ENCODE data around the gene MPEG1. TPM values are rescaled to one million over a fixed set of nuclear protein-coding genes. Genes with fewer than 3 reads are reported as not detected.

Gene MPEG1
- total and polyA plus RNA-seq, 9 donors, result 1.8 to 28.5 (median 3.9) TPM

- WGBS, 3 donors, result 84 to 91% (median 90%) methylated on average over 3 of the region's 3 CpGs
- Histone ChIP-seq H3K9me3 (no peaks in the 10 kb centered on the region), H3K4me1 (ENCODE audit: insufficient read depth) (peaks cover 6% of the 10 kb centered on the region), H3K36me3 (no peaks in the 10 kb centered on the region), H3K27ac (no peak overlapping the region), H3K4me3 (no peak overlapping the region), H3K27me3 (no peaks in the 10 kb centered on the region)
- peak in 1 of 3 donors; percentile 11 for TF ChIP-seq CTCF (IDR thresholded peaks at IDR 0.05)
- no peak for TF ChIP-seq EP300 (IDR thresholded peaks at IDR 0.05)
- intact Hi-C loops (cut with DNase I), result loop anchor here in 1 of 4 donors (10.0 kb wide), 1 partner anchor 83 kb away; no protein-coding TSS in a partner anchor
- no peak for DNase-seq
Observed at GRCh38 chr11:59201353-59201752, 11.4 kb downstream of the MPEG1 start.

DNA sequence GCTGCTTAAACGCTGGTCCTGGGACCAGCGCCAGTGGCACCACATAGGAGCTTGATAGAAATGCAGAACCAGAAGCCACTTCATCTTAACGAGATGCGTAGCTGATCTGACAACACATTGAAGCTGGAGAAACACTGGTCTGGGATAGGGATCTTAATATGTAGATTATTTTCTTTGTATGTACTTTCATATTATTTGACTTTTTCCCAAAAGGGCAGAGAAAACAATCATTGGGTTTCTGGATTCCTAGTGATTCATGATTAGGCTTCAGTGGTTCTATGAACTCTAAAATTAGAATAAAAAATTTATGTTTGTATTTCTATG, 12.3 kb downstream of the MPEG1 start:
- H3K27ac ChIP-seq, result no peak overlapping the region
- TF ChIP-seq EP300 (IDR thresholded peaks at IDR 0.05), result no peak
- TF ChIP-seq CTCF (IDR thresholded peaks at IDR 0.05), result no peak
- TF ChIP-seq POLR2A (IDR thresholded peaks at IDR 0.05), result no peak
- no peak overlapping the region for H3K4me3 ChIP-seq
- no peaks in the 10 kb centered on the region for H3K27me3 ChIP-seq
- intact Hi-C loops (cut with DNase I), result loop anchor here in 1 of 4 donors (10.0 kb wide), 1 partner anchor 84 kb away; no protein-coding TSS in a partner anchor
- no peaks in the 10 kb centered on the region for H3K9me3 ChIP-seq
- DNase-seq, result no peak
- 62 to 67% (median 63%) methylated on average over 4 of the region's 4 CpGs for WGBS, 3 donors
- H3K4me1 ChIP-seq (ENCODE audit: insufficient read depth), result peaks cover 6% of the 10 kb centered on the region
- no peaks in the 10 kb centered on the region for H3K36me3 ChIP-seq

- WGBS, 3 donors, result 32 to 50% (median 50%) methylated on average over 14 of the region's 14 CpGs
- H3K4me3 ChIP-seq, result no peak overlapping the region
- peaks cover 6% of the 10 kb centered on the region for H3K4me1 ChIP-seq (ENCODE audit: insufficient read depth)
- intact Hi-C loops (cut with DNase I), result loop anchor here in 1 of 4 donors (10.0 kb wide), 1 partner anchor 85 kb away; no protein-coding TSS in a partner anchor
- no peaks in the 10 kb centered on the region for H3K36me3 ChIP-seq
- H3K27me3 ChIP-seq, result no peaks in the 10 kb centered on the region
- no peak for TF ChIP-seq EP300 (IDR thresholded peaks at IDR 0.05)
- no peak overlapping the region for H3K27ac ChIP-seq
- DNase-seq, result no peak
- H3K9me3 ChIP-seq, result no peaks in the 10 kb centered on the region
Observed at GRCh38 chr11:59199546-59200422, 12.9 kb downstream of the MPEG1 start.

GRCh38 chr11:59198726-59199125, 14.0 kb downstream of the MPEG1 start:
- intact Hi-C loops (cut with DNase I), result no loop called here
- Histone ChIP-seq H3K4me1 (ENCODE audit: insufficient read depth) (peaks cover 6% of the 10 kb centered on the region), H3K9me3 (no peaks in the 10 kb centered on the region), H3K27me3 (no peaks in the 10 kb centered on the region), H3K36me3 (no peaks in the 10 kb centered on the region), H3K27ac (no peak overlapping the region), H3K4me3 (no peak overlapping the region)
- no peak for DNase-seq
- TF ChIP-seq POLR2A (IDR thresholded peaks at IDR 0.05), result no peak
- no peak for TF ChIP-seq CTCF (IDR thresholded peaks at IDR 0.05)
- TF ChIP-seq EP300 (IDR thresholded peaks at IDR 0.05), result no peak
- WGBS, 3 donors, result 91 to 96% (median 95%) methylated on average over 2 of the region's 2 CpGs

DNA sequence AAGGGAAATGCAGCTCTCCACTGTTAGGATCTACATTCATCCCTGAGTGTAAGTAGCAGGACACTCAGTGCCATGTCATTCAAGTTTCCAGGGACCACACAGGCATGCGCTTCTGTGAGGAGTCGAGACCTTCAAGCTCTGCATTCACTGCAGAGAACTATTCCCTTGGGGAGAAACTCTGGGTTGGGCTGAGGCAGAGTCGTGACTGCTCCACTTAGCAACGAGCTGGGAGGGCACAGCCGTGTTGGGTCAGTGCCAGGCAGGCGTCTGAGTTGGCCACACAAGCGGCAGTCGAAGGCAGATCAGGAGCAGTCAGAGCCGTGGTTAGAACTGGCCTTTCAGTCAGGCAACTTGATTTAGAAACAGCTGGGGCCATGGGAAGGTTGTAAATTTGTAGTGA, 14.7 kb downstream of the MPEG1 start:
- no peak overlapping the region for H3K4me3 ChIP-seq
- peaks cover 6% of the 10 kb centered on the region for H3K4me1 ChIP-seq (ENCODE audit: insufficient read depth)
- no peaks in the 10 kb centered on the region for H3K36me3 ChIP-seq
- H3K27ac ChIP-seq, result no peak overlapping the region
- no peaks in the 10 kb centered on the region for H3K27me3 ChIP-seq
- intact Hi-C loops (cut with DNase I), result no loop called here
- peak; percentile 60 to 84 (median 66) for DNase-seq
- no peak for TF ChIP-seq CTCF (IDR thresholded peaks at IDR 0.05)
- no peak for TF ChIP-seq EP300 (IDR thresholded peaks at IDR 0.05)
- no peak for TF ChIP-seq POLR2A (IDR thresholded peaks at IDR 0.05)
- 21 to 25% (median 24%) methylated on average over 9 of the region's 9 CpGs for WGBS, 3 donors
- H3K9me3 ChIP-seq, result no peaks in the 10 kb centered on the region

Data from ovary (tissue), 9 donors.